ENCODE measurements around the gene AGFG1.

Gene AGFG1

DNA sequence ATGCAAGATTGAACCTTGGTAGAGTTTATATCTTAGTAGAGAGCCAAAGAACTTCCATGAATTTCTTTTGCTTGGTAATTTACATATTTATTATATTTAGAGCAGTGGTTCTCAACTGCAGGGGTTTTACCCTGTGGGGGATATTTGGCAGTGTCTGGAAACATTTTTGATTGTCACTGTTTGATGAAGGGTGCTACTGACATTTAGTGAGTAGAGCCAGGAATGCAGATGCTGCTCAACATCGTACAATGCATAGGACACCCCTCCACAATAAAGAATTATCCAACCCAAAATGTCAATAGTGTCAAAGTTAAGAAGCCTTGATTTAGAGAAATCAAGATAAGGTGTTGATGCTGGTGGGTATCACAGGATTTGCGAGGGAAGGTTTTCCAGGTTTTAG is 14.7 kb downstream of the AGFG1 start:
- TF ChIP-seq, protein P1, sequence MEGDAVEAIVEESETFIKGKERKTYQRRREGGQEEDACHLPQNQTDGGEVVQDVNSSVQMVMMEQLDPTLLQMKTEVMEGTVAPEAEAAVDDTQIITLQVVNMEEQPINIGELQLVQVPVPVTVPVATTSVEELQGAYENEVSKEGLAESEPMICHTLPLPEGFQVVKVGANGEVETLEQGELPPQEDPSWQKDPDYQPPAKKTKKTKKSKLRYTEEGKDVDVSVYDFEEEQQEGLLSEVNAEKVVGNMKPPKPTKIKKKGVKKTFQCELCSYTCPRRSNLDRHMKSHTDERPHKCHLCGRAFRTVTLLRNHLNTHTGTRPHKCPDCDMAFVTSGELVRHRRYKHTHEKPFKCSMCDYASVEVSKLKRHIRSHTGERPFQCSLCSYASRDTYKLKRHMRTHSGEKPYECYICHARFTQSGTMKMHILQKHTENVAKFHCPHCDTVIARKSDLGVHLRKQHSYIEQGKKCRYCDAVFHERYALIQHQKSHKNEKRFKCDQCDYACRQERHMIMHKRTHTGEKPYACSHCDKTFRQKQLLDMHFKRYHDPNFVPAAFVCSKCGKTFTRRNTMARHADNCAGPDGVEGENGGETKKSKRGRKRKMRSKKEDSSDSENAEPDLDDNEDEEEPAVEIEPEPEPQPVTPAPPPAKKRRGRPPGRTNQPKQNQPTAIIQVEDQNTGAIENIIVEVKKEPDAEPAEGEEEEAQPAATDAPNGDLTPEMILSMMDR (IDR thresholded peaks at IDR 0.05; ENCODE audit: extremely low read depth, insufficient read depth, missing control alignments): no peak
- in situ Hi-C loops (cut with MboI; ENCODE audit: low pct_unique_long_range_greater_than_20kb, low sequenced_read_pairs, unreplicated experiment): loop anchor here (25.0 kb wide), 1 partner anchor 276 kb away; no protein-coding TSS in a partner anchor

DNA sequence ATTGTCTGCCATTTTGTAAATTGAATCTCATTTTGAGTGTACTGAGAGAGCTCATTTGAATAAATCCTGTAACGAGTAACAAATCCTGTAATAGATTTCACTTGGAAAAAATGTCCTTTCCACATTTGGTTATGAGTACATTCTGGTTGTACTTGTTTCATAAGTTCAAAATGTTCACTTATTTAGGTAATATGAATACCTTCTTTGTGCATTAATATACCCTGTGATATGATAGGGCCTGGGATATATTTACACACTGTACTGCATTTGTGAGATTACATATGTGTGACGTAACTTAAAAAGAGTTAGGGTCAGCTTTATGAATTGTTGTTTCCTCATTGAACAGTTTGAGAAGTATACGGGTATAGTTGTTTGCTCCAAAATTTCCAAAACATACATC is 16.1 kb downstream of the AGFG1 start:
- TF ChIP-seq, protein P1 (IDR thresholded peaks at IDR 0.05; ENCODE audit: extremely low read depth, insufficient read depth, missing control alignments): no peak
- DNase-seq (ENCODE audit: low spot score): no peak
- in situ Hi-C loops (cut with MboI; ENCODE audit: low pct_unique_long_range_greater_than_20kb, low sequenced_read_pairs, unreplicated experiment): loop anchor here (25.0 kb wide), 1 partner anchor 274 kb away; no protein-coding TSS in a partner anchor

More for the DNA sequence above, 14.7 kb downstream of the AGFG1 start:
- no peak for DNase-seq (ENCODE audit: low spot score)

- in situ Hi-C loops (cut with MboI; ENCODE audit: low pct_unique_long_range_greater_than_20kb, low sequenced_read_pairs, unreplicated experiment): loop anchor here (25.0 kb wide), 1 partner anchor 271 kb away; no protein-coding TSS in a partner anchor
- TF ChIP-seq, protein P1 (IDR thresholded peaks at IDR 0.05; ENCODE audit: extremely low read depth, insufficient read depth, missing control alignments): no peak
- DNase-seq (ENCODE audit: low spot score): no peak
These were observed 19.4 kb downstream of the AGFG1 start for GRCh38 chr2:227491386-227491785.

- no peak for DNase-seq (ENCODE audit: low spot score)
- TF ChIP-seq, protein P1 (IDR thresholded peaks at IDR 0.05; ENCODE audit: extremely low read depth, insufficient read depth, missing control alignments): no peak
- in situ Hi-C loops (cut with MboI; ENCODE audit: low pct_unique_long_range_greater_than_20kb, low sequenced_read_pairs, unreplicated experiment): loop anchor here (25.0 kb wide), 1 partner anchor 269 kb away; no protein-coding TSS in a partner anchor
These were observed 21.6 kb downstream of the AGFG1 start for GRCh38 chr2:227493524-227493923.

- in situ Hi-C loops (cut with MboI; ENCODE audit: low pct_unique_long_range_greater_than_20kb, low sequenced_read_pairs, unreplicated experiment): loop anchor here (25.0 kb wide), 1 partner anchor 265 kb away; no protein-coding TSS in a partner anchor
- TF ChIP-seq, protein P1 (IDR thresholded peaks at IDR 0.05; ENCODE audit: extremely low read depth, insufficient read depth, missing control alignments): no peak
- DNase-seq (ENCODE audit: low spot score): no peak
These were observed 25.2 kb downstream of the AGFG1 start for GRCh38 chr2:227497158-227497557.

- TF ChIP-seq, protein P1 (IDR thresholded peaks at IDR 0.05; ENCODE audit: extremely low read depth, insufficient read depth, missing control alignments): no peak
- no peak for DNase-seq (ENCODE audit: low spot score)
- in situ Hi-C loops (cut with MboI; ENCODE audit: low pct_unique_long_range_greater_than_20kb, low sequenced_read_pairs, unreplicated experiment): loop anchor here (25.0 kb wide), 1 partner anchor 263 kb away; no protein-coding TSS in a partner anchor
These were observed 27.8 kb downstream of the AGFG1 start for GRCh38 chr2:227499627-227500300.
